HepG2 (cell line): Measurements from ENCODE around the gene CDH23. TPM values are rescaled to one million over a fixed set of nuclear protein-coding genes. Genes with fewer than 3 reads are reported as not detected.
A peak's percentile ranks its signal among the peaks of the same experiment; 100 is the strongest.

ENCODE experiments used
- EEA1 ChIP-seq: sonication (generic); formaldehyde crosslinking; IDR thresholded peaks from 2 replicates; pipeline ENCODE4 v1.5.1; 2020; ENCODE audit warnings: mild to moderate bottlenecking, missing genetic modification reagents, borderline replicate concordance
- GATAD2A ChIP-seq: IDR thresholded peaks from 2 replicates; pipeline ENCODE4 v1.6.1; 2016
- HBP1 ChIP-seq: IDR thresholded peaks from 2 replicates; pipeline ENCODE4 v1.6.1; 2016; ENCODE audit warnings: low read depth, control low read depth
- ISL2 ChIP-seq: sonication (generic); formaldehyde crosslinking; IDR thresholded peaks from 2 replicates; pipeline ENCODE4 v1.5.0; 2020; ENCODE audit warnings: missing genetic modification reagents
- MAFF ChIP-seq: IDR thresholded peaks from 2 replicates; pipeline ENCODE4 v1.6.1; 2011; ENCODE audit warnings: low read depth, low read length, improper control_type of control experiment
- MEF2D ChIP-seq: sonication (generic); formaldehyde crosslinking; IDR thresholded peaks from 2 replicates; pipeline ENCODE4 v1.5.1; 2020; ENCODE audit warnings: mild to moderate bottlenecking, missing genetic modification reagents
- PATZ1 ChIP-seq: sonication (generic); formaldehyde crosslinking; IDR thresholded peaks from 2 replicates; pipeline ENCODE4 v1.4.0; 2020; ENCODE audit warnings: missing genetic modification reagents
- POLR2A ChIP-seq, 2 experiments: IDR thresholded peaks; 2 replicates each; pipeline ENCODE4 v1.6.1; 2011; ENCODE audit warnings: low read depth in 2 of 2, low read length in 2 of 2, mild to moderate bottlenecking in 1 of 2, moderate library complexity in 1 of 2; ENCODE audit not compliant: insufficient read depth in 1 of 2
- POLR2G ChIP-seq: fragments of 200-400 bp; formaldehyde crosslinking; IDR thresholded peaks from 2 replicates; pipeline ENCODE4 v1.6.1; 2018; ENCODE audit warnings: mild to moderate bottlenecking, low read depth, low read length, moderate library complexity
- TFAP4 ChIP-seq: sonication (generic); IDR thresholded peaks from 2 replicates; pipeline ENCODE4 v1.6.1; 2016; ENCODE audit warnings: low read depth, borderline replicate concordance
- TFE3 ChIP-seq: IDR thresholded peaks from 2 replicates; pipeline ENCODE4 v1.6.1; 2016
- ZNF280D ChIP-seq: sonication (generic); formaldehyde crosslinking; IDR thresholded peaks from 2 replicates; pipeline ENCODE4 v1.5.1; 2020; ENCODE audit warnings: mild to moderate bottlenecking, missing genetic modification reagents
- ZNF34 ChIP-seq: sonication (generic); formaldehyde crosslinking; IDR thresholded peaks from 2 replicates; pipeline ENCODE4 v1.4.0; 2020; ENCODE audit warnings: mild to moderate bottlenecking, missing genetic modification reagents, borderline replicate concordance
- ZNF687 ChIP-seq: sonication (generic); formaldehyde crosslinking; IDR thresholded peaks from 2 replicates; pipeline ENCODE4 v1.5.1; 2020; ENCODE audit warnings: mild to moderate bottlenecking, missing genetic modification reagents, moderate library complexity
- ZNF792 ChIP-seq: IDR thresholded peaks from 2 replicates; pipeline ENCODE4 v1.6.1; 2016
- polyA plus RNA-seq, 8 experiments: library from polyadenylated mRNA; depleted of rRNA in 3 of 8; stranded (reverse) in 7 of 8; unstranded in 1 of 8; fragments of >200 nt; fragmentation: Illumina TruSeq in 4 of 8; extraction: Trizol in 4 of 8; gene quantifications; 2 replicates each; pipeline versions ENCODE4 v1.2.1 to v1.2.3, GENCODE V29; 2011 to 2016; ENCODE audit warnings: low read depth in 4 of 8, missing spikeins in 1 of 8, mixed read lengths in 1 of 8; ENCODE audit not compliant: insufficient read depth in 1 of 8
- total RNA-seq, 5 experiments: library from RNA; depleted of rRNA; stranded (reverse); fragments of >200 nt; fragmentation: Illumina TruSeq; extraction: Trizol; gene quantifications; 2 replicates each; pipeline ENCODE4 v1.2.3, GENCODE V29; 2016; ENCODE audit warnings: low read depth in 1 of 5

CDH23 gene
- total and polyA plus RNA-seq, 2 of the 13 experiments (the other 11 are each of a cell fraction or from before 2014, with no cell fraction given): 0.13 TPM; not detected in 1

GRCh38 chr10:71860243-71861029, 463.7 kb downstream of the CDH23 start (continued):
- TF ChIP-seq EEA1 (CRISPR knock-in tag) (0 out of 2 replicates have a peak, but pooled peaks have one; percentile 57), ISL2 (CRISPR knock-in tag) (0 out of 2 replicates have a peak, but pooled peaks have one; percentile 26), POLR2A (IDR thresholded peaks at IDR 0.05; ENCODE audit: insufficient read depth in 1 of 2, low read depth in 2 of 2, low read length in 2 of 2) (peak in 1 of 2 experiments; percentile 48; a peak in 1 of 4 replicates), MEF2D (CRISPR knock-in tag) (0 out of 2 replicates have a peak, but pooled peaks have one; percentile 27), MAFF (peak; percentile 95), POLR2G (0 out of 2 replicates have a peak, but pooled peaks have one; percentile 51), PATZ1 (peak; percentile 68), ZNF792 (CRISPR knock-in tag) (peak; percentile 31; the same call in 1 of the 2 replicates), GATAD2A (CRISPR knock-in tag) (peak; percentile 66; the same call in 1 of the 2 replicates), ZNF280D (CRISPR knock-in tag) (no peak), HBP1 (CRISPR knock-in tag) (peak; percentile 77), TFAP4 (peak; percentile 93), ZNF34 (CRISPR knock-in tag) (no peak), TFE3 (CRISPR knock-in tag) (peak; percentile 33; the same call in 1 of the 2 replicates), ZNF687 (CRISPR knock-in tag) (peak; percentile 83)
